Left renal pelvis (tissue), 4 donors: Measurements from ENCODE around the gene GRK3. TPM values are rescaled to one million over a fixed set of nuclear protein-coding genes. Genes with fewer than 3 reads are reported as not detected.

ENCODE experiments used
- DNase-seq, 4 donors: peaks; one replicate each; pipeline ENCODE4 v3.0.0-alpha.2; 2013; ENCODE audit warnings: low read depth in 4 of 4, low spot score in 3 of 4
- polyA plus RNA-seq, 4 donors: library from polyadenylated mRNA; unstranded; fragments of 120-200 nt; gene quantifications; one replicate each; pipeline ENCODE4 v1.2.1, GENCODE V29; 2013; ENCODE audit not compliant: insufficient read length in 4 of 4

Gene GRK3
- polyA plus RNA-seq, 4 donors, result 6.0 to 11.3 (median 10.4) TPM

DNA sequence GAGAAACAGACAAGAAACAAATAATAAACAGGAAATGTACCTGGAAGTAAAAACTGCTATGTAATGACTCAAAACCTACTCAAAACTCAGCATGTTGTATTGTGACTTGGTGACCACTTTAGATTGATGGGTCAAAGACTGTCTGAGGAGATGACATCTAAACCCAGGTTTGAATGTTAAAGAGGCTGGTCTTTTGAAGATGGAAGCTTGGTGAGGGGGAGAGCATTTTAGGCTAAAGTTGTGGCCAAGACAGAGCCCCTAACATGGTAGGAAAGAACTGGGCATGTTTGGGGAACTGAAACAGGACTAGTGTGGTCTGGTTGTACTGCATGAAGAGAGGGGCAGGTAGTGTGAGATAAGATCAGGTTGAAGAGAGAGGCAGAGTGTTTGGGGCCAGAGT, 92.2 kb downstream of the GRK3 start:
- no peak for DNase-seq

DNA sequence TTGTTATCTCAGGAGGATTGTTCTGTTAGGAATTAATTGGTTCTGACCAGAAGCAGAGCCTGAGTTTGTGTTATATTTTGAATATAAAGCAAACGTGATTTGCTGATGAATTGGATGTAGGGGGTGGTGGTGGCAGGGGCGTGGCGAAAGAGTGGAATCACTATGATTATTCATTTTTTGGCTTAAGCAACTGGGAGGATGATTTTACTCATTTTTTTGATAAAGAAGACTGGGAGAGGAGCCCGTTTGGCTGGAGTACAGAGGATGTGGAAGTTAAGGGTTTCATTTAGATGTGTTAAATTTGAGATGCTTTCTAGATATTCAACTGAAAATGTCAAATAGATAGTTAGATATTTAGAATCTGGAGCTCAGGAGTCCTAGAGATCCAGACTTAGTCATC, 94.2 kb downstream of the GRK3 start:
- DNase-seq, result no peak

DNA sequence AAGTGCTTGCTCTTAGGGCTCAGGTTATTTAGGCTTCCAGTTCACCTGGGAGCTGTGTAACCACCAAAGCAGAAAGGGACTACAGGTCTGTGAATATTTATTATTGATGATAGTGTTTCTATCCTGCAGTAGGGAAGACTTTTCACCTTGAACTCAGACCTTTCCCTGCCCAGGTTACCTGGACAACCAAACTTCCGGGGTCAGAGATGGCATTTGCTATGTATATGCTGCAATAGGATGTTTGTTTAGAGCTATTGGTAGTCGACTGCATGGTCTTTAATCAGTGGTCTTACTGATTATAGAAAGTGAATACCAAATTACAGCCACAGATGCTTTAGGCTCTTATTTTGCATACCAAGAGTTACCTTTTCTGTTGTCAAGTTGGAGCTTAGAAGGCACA, 94.9 kb downstream of the GRK3 start:
- DNase-seq, result no peak

DNA sequence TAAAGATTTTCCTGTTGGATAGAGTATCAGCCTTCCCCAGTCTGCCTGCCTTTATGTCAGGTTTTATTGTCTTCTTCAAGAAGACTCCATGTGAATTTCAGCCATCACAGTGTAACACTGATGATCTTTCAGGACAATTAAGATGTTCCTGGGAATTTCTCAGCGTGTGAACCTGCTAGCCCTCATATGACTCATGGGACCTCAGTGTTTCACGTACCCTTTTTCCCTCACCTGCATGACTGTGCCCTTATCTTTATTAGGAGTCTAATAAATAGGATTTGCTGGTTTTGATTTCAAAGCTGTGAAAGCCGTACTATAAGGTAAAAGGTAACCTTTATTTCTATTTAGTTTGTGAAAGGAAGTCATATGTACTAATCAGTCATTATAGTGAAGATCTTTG, 95.9 kb downstream of the GRK3 start:
- DNase-seq, result no peak

DNA sequence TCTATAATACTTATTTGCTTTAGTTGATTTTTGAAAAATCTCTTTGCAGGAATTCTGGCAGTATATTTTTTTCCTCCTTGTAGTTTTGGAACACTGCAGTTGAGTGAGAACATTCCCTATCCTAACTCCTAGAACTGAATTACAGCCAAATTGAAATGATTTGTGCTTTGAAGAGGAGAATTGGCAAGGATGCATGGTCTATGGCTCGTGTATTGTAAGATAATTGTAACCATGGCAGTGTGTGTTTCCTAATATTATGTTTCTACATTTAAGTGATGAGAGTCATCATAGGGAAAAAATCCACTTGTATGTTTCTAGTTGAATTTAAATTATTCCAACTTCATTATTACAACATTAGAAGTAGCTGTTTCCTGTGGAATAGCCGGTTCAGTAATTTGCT, 96.6 kb downstream of the GRK3 start:
- no peak for DNase-seq

DNA sequence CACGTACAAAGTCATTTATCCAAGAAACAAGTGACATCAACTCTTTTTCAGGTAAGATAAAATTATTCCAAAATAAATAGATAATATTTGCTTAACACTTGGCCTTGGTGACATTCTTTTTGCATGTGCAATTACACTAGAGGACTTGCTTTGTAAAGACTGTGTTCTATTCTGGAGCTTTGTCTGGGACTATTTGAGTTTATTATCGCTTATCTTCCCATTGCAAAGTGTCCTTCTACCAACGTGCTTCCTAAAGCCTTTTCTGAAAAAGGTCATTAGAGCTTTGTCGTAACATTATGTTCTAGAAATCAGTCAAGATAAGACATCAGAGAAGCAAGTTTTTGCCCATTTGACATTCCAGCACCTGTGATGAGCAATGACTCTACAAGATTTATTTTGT, 99.2 kb downstream of the GRK3 start:
- DNase-seq, result no peak

DNA sequence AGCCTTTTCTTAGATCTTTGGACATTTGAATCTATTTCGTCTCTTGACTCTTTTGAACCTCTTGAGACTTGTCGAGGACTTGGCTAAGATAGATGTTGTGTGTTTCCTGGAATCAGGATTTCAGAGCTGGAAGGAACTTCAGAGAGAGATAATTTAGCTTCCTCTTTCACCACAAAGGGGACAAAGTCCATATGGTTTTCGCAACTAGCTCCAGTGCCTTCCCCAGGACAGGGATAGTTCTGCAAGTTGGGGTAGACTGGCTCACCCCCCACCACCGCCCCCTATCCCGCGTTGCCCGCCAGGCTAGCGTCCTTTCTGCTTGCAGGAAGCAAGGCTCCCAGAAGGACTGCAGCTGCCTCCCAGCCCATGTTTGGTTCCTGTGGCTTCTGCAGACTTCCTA, 101.8 kb downstream of the GRK3 start:
- peak; percentile 22 to 43 (median 34) for DNase-seq

DNA sequence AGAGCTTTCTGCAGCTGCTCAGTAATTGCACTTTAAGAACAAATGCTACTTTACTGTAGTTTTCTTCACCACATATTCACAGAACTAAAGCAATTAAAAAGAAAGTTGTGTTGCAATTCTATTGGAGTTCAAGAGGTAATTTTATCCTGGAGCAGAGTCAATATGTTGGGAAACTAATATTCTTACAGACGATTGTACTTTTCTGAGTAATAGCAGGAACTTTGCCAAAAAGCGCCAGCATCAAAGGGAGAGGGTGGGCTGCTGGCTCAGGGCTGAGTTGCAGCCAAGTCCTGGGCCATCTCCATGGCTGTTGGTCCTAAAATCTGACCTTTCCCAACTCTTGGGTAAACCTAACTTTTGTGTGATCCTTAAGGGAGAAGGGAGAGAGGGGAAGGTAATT, 104.0 kb downstream of the GRK3 start:
- DNase-seq, result no peak

DNA sequence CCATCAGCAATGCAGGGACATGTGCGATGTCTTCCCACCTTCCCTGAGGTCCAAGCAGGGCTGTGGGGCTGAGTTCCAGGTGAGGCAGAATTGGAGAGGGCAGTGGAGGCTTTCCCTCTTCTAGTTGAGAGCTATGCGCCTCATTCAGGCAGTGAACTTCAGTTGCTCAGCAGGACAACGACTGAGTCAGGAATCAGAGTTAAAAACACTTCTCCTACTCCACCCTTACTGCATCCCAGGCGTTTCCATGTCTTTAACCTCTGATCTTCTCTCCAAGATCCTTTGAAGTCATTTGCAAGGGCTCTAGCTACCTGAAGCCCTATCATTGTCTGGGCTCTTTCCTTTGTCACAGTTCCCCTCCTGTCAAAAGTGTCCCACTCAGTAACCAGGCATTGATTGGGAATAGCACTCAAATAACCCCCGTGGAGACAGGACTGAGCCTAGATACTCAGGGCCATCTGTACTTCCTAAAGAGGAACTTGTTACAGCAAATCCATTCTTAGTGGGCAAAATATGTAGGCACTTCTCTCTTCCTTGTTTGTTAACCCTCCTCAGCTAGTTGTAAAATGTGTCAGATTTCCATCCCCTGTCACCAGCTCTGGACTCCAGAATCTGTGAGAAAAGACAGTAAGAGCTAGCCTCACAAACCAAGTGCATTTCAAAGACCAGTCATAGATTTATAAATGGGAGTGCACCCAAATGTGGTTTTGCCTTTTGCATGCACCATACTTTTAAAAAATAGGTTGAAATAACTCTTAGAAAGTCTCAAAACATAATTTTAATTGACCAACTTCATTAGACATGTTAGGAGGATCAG, 105.0 kb downstream of the GRK3 start:
- DNase-seq, result no peak

DNA sequence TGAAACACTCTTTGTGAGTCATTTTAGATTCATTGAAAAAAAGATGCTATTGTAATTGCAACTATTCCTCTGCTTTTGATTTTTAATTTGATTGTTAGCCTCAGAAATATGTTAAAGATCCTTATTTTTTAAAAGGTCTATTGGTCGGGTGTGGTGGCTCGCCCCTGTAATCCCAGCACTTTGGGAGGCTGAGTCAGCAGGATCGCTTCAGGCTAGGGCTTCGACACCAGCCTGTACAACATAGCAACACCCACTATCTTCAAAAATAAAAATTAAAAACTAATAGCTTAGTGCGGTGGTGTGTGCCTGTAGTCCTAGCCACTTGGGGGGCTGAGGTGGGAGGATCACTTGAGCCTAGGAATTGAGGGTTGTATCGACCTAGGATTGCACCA, 105.6 kb downstream of the GRK3 start:
- no peak for DNase-seq

DNA sequence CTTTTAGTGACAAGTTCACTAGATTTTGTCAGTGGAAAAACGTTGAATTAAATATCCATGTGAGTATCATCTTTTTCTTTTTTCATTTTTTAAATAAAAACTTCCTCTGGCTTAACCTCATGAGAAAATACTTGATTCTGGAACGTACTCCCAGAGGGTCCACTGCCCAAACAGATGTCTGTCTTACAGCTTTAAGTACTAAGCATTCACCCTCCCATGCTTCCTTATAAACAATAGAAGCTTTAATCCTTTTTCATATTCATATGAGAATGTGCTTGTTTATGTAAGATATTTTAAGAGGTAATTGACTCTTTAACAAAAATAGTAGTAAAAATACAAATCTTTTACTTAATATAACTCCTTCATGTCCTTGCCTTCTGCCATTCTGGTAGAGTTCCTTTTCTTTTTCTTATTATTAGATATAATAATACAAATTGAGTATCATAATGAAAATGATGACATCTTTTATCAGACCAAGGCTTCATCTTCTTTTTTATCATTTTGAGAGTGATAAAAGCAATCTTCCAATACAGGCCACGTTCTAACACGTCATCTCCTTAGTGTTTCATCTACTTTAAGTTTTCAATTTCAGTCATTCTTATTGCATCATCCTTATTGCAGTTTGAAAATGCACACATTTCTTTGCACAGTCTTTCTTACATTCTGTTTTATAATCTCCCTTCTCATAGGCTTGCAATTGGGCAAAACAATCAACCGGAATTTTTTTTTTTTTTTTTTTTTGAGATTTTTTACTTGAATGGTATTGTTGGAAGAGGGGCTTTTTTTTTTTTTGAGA, 108.0 kb downstream of the GRK3 start:
- DNase-seq, result no peak

DNA sequence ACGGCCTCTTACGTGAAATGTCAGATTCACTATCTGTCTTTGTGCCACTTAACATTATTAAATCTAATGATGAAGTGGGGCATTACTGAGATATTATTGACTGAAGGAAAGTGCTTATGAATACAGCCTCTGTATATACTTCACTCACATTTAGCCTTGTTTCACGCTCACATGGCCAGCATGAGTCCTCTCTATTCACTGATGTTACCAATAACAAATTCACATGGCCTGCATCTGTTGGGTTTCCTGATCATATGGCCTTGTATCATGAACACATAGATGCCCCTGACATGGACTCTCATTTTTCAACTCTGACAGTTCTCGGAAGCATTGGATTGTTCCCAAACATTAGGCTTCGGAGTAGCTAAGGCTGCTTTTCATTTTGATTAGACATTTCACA, 109.2 kb downstream of the GRK3 start:
- no peak for DNase-seq

DNA sequence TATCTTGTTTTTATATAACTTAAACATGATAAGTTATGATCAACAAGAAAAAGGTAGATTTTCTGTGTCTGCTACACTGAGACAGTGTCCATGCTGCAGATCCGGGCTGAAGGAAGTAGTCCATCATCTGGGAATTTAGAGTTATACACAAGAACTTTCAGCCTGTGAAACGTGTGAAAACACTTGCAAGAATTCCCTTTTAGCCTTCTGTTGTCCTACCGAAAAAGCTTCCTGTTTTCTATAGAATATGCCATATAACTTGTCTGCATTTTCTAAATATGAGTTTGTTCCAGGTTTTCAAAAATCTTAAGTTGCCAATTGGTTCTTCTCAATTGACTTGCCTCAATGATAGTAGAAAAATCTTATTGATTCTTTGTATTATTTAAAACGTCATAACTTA, 113.2 kb downstream of the GRK3 start:
- no peak for DNase-seq

DNA sequence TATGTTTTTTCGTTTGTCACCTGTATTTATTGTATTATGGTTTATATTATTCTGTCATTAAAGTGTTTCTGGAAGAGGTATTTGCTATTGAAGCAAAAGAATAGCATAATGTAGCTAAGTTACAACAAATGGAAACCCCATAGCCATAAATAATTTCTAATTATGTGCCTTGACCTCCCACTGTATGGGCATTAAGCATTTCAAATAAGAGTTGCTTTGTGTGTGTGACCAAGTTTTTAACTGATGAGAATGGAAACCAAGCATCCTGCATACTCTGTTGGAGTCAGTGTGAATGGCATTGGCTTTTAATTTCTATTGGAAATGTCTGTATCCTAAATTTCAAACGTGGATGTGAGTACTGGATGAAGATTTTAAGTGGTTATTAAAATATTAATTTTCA, 115.6 kb downstream of the GRK3 start:
- no peak for DNase-seq

DNA sequence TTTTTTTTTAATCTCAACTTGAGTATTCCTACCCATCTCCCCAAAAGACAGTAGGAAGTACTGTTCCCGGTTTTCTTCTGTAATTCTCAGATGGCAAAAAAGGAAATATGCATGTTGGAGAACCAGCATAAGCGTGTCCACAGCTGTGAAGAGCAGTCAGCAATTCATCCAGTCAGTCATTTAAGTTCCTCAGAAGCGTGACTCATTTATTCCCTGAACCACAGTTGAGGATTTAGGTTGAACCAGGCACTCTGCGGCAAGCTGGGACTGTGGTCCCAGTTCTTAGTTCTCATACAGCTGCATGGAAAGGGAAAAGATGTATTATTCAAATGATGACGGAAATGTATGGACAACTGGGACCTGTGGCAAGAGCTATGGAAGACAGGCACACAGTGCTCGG, 116.5 kb downstream of the GRK3 start:
- no peak for DNase-seq

DNA sequence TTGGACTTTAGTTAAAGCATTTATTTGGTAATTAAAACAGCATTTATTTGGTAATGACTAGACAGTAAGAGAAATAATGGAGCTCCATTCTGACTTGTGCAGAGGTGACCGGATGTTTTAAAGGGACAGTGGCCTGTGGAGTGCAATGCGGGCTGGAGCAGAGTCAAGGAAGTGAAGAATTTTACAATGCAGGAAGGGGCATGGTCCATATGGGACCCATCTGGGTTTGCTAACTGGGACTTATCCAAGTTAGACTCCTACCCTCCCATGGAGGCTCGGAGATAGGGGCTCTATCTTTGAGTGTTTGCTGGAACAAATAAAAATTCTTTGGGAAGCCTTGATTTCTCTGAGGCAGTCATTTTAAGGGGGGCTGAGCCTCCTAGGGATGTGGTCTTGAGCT, 117.6 kb downstream of the GRK3 start:
- DNase-seq, result no peak

DNA sequence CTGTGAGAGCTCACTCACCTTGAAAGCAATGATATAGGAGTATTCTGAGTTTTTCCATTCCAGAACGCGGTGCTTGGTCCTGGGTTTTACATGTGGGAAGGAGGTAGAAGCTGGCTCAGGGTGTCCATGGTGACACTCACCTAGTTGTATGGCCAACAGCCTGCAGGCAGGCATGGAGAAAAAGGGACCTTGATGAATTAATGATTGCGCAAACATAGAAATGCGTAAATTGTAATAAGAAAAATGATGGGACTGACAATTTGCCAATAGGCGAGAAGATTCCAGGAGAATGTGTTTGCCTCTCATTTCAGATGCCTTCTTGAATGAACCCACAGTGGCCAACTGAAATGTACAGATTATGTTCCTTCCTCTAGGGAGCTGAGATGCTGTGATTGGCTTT, 124.2 kb downstream of the GRK3 start:
- DNase-seq, result no peak

DNA sequence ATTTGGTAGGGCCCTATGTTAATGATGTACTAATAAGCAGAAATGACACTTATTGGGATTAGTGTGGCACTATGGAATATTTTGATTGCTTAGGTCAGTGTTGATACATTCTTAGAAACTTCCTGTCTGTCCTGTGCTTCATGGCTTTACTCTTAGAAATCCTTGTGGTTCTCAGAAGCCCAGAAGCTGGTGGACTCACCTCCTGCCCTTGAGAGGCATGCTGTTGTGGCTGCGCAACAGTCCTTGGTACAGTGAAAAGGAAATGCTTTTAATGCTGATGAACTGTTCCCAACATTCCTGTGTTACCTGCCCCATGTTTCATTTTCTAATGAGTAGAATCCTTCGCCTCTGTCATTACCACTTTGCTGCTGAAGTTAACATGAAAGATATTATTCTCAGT, 125.2 kb downstream of the GRK3 start:
- no peak for DNase-seq

DNA sequence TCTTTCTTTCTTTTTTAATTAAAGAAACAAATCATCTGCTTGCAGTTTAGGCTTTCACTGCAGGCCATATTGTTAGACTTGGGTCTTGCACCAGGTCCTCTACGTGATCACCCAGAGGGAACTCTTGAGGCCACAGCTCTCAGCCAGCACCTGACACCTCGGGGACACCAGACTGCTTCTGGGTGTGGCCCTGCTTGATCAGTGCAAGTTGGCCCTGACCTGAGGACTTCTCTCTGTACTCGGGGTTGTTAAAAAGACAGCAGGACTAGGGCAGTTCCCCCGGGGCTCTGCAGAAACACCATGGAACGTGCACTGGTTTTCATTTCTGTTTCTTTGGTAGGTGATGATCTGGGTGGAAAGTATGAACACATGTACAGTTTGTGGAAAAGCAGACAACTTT, 126.3 kb downstream of the GRK3 start:
- DNase-seq, result no peak

DNA sequence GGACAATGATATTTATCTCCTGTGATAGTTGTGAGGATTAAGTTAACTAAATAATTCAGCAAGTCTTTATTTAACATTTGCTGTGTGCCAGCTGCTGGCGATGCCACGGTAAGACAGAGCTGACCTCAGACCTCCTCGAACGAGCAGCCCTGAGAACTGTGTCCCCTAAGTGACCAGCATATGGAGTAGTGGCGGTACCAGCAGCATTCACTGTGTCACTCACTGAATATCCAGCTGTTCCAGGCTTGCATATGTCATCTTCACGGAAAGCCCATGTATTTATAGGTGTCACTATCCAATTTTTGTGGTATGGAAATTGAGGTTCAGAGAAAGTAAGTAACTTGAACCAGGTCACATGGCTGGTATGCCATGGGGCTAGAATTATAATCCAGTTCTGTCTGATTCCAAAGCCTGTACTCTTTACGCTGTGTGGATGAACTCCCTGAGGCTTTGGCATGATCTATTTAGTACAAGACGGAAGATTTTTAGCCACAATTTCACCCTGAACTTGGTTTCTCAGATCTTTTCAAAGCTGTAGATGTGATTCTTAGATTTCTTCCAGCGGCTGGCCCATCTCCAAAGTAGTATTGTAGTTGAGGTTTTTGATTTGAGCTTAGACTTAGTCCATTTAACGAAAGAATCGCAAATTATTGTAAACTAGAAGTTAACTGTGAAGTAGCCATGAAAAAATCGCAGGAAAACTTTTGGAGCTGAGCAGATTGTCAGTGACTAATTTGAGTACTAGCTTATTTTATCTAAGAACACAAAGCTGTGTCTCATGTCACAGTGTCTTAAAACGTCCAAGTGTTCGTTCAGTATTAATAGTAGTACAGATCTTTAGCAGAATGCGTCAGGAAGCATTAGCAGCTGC, 128.2 kb downstream of the GRK3 start:
- no peak for DNase-seq

DNA sequence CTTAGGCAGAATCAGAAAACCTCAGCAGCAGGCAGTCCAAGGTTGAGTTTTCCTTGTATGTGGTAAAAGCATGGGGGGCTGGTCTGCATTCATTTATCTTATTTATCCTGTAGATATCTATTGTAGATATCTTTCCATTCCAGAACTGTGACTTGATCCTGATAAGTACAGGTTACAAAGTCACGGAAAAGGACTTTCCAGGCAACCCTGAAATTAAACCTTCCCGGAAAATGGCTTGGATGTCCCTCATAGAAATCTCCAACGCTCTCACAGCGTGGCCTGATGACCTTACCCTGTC, 128.7 kb downstream of the GRK3 start:
- no peak for DNase-seq
